CD8-positive, alpha-beta memory T cell (primary cell): ENCODE measurements around the gene NANOS3. TPM values are rescaled to one million over a fixed set of nuclear protein-coding genes. Genes with fewer than 3 reads are reported as not detected.

Experiments
- CTCF ChIA-PET: fragments of 350-600 bp; sonication (Branson Sonifier 250); formaldehyde crosslinking; loops from one replicate; lab custom pipeline; 2021; ENCODE audit warnings: antibody characterized with exemption; lab: Charles Lee
- POLR2A ChIA-PET: fragments of 350-600 bp; sonication (Branson Sonifier 250); formaldehyde crosslinking; loops from one replicate; lab custom pipeline; 2021; ENCODE audit warnings: antibody characterized with exemption; lab: Charles Lee
- DNase-seq, 5 donors: peaks; one replicate each; pipeline versions ENCODE4 v3.0.0 to v3.0.0-alpha.2; 2020 to 2022; ENCODE audit warnings: mixed read lengths in 1 of 5
- H3K27ac ChIP-seq: one replicate; pipeline ENCODE4 v1.7.0; 2013; ENCODE audit warnings: low read depth, mild to moderate bottlenecking, low read length, moderate library complexity
- H3K27me3 ChIP-seq: 2 replicates; pipeline ENCODE4 v1.7.0; 2013; ENCODE audit warnings: low read length, mild to moderate bottlenecking; ENCODE audit not compliant: insufficient read depth, poor library complexity, severe bottlenecking
- H3K36me3 ChIP-seq: 2 replicates; pipeline ENCODE4 v1.7.0; 2013; ENCODE audit warnings: mild to moderate bottlenecking, low read length, moderate library complexity; ENCODE audit not compliant: insufficient read depth
- H3K4me1 ChIP-seq: 2 replicates; pipeline ENCODE4 v1.7.0; 2013; ENCODE audit warnings: mild to moderate bottlenecking, low read length, moderate library complexity; ENCODE audit not compliant: insufficient read depth
- H3K4me3 ChIP-seq: 2 replicates; pipeline ENCODE4 v1.7.0; 2013; ENCODE audit warnings: mild to moderate bottlenecking, low read length
- H3K9me3 ChIP-seq: 2 replicates; pipeline ENCODE4 v1.7.0; 2013; ENCODE audit warnings: mild to moderate bottlenecking, low read length
- H3K27ac Mint-ChIP-seq, 8 donors: one replicate each; pipeline ENCODE4 v1.8.0; 2020 to 2021; ENCODE audit warnings: mixed read lengths in 8 of 8, mild to moderate bottlenecking in 6 of 8, inconsistent platforms in 3 of 8, moderate library complexity in 3 of 8
- H3K27me3 Mint-ChIP-seq, 2 donors: one replicate each; pipeline ENCODE4 v1.8.0; 2020 to 2021; ENCODE audit warnings: mixed read lengths in 2 of 2, mild to moderate bottlenecking in 1 of 2, moderate library complexity in 1 of 2
- H3K36me3 Mint-ChIP-seq, 3 donors: one replicate each; pipeline ENCODE4 v1.8.0; 2020 to 2021; ENCODE audit warnings: mixed read lengths in 3 of 3, inconsistent platforms in 1 of 3, mild to moderate bottlenecking in 1 of 3
- H3K4me1 Mint-ChIP-seq, 3 donors: one replicate each; pipeline ENCODE4 v1.8.0; 2020 to 2021; ENCODE audit warnings: mixed read lengths in 3 of 3, inconsistent platforms in 1 of 3, mild to moderate bottlenecking in 1 of 3
- H3K4me3 Mint-ChIP-seq, 7 donors: one replicate each; pipeline ENCODE4 v1.8.0; 2020 to 2021; ENCODE audit warnings: mixed read lengths in 7 of 7, mild to moderate bottlenecking in 6 of 7, moderate library complexity in 4 of 7, inconsistent platforms in 2 of 7
- H3K9me3 Mint-ChIP-seq, 5 donors: one replicate each; pipeline ENCODE4 v1.8.0; 2020 to 2022; ENCODE audit warnings: mixed read lengths in 5 of 5, mild to moderate bottlenecking in 3 of 5, moderate library complexity in 2 of 5, inconsistent platforms in 1 of 5
- polyA plus RNA-seq: library from polyadenylated mRNA; unstranded; fragments of 300-500 nt; fragmentation: Illumina TruSeq; gene quantifications from one replicate; pipeline ENCODE4 v1.2.3, GENCODE V29; 2021
- total RNA-seq, 2 experiments: library from RNA; stranded (reverse); gene quantifications; one replicate each; pipeline ENCODE4 v1.2.3, GENCODE V29; 2021

NANOS3 gene
- total and polyA plus RNA-seq, 3 experiments from 2014 or later: 0.90 to 1.5 TPM; not detected in 1

DNA sequence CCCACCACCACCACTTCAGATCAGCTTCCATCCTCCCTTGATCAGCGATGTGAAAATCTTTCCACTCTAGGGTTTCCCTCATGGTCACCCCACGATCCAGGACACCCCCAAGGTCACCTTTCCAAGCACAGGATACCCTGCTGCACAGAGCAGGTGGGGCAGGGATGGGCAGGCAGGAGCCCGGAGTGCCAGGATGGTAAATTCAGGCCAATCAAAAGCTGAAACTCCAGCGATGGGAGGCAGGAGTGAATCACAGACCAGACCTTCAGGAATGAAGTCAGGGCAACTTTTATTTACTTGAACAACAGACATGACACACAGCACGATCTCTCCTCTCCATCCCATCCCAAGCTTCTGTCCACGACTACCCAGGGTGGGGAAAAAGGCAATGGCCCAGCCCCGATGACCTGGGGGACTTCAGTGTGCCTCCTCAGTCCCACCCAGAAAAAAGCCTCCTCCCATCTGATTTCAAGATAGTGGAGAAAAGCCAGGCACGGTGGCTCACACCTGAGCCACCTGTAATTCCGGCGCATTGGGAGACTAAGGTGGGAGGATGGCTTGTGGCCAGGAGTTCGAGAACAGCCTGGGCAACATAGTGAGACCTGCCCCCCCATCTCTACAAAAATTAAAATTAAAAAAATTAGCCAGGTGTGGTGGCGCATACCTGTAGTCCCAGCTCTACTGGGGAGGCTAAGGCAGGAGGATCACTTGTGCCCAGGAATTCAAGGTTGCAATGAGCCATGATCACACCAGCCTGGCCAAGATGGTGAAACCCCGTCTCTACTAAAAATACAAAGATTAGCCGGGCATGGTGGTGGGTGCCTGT lies 42.5 kb upstream of the NANOS3 start:
- Mint-ChIP-seq H3K9me3 (peaks cover 0 to 10% (median 0%) of the 10 kb centered on the region in 5 donors), H3K27me3 (peaks cover 0 to 17% of the 10 kb centered on the region in 2 donors), H3K27ac (peak overlapping the region; percentile 92 to 100 (median 97)), H3K4me1 (peaks cover 40 to 51% (median 40%) of the 10 kb centered on the region in 3 donors), H3K36me3 (peaks cover 0 to 38% (median 0%) of the 10 kb centered on the region in 3 donors), H3K4me3 (peak overlapping the region; percentile 80 to 93 (median 84))
- H3K9me3 ChIP-seq: no peaks in the 10 kb centered on the region
- H3K27ac ChIP-seq: peak overlapping the region; percentile 39
- no peaks in the 10 kb centered on the region for H3K36me3 ChIP-seq
- CTCF ChIA-PET: interaction anchor here (0.9 to 2.6 kb wide), 2 partner anchors 28 to 50 kb away, joined by 3 to 15 read pairs; no protein-coding TSS in a partner anchor
- DNase-seq: peak in 1 of 5 donors; percentile 14
- POLR2A ChIA-PET: interaction anchor here (0.6 to 2.8 kb wide), 2 partner anchors 12 to 28 kb away, joined by 3 to 44 read pairs; no protein-coding TSS in a partner anchor
- H3K4me1 ChIP-seq: peaks cover 53% of the 10 kb centered on the region
- H3K27me3 ChIP-seq: no peaks in the 10 kb centered on the region
- H3K4me3 ChIP-seq: peak overlapping the region; percentile 66

DNA sequence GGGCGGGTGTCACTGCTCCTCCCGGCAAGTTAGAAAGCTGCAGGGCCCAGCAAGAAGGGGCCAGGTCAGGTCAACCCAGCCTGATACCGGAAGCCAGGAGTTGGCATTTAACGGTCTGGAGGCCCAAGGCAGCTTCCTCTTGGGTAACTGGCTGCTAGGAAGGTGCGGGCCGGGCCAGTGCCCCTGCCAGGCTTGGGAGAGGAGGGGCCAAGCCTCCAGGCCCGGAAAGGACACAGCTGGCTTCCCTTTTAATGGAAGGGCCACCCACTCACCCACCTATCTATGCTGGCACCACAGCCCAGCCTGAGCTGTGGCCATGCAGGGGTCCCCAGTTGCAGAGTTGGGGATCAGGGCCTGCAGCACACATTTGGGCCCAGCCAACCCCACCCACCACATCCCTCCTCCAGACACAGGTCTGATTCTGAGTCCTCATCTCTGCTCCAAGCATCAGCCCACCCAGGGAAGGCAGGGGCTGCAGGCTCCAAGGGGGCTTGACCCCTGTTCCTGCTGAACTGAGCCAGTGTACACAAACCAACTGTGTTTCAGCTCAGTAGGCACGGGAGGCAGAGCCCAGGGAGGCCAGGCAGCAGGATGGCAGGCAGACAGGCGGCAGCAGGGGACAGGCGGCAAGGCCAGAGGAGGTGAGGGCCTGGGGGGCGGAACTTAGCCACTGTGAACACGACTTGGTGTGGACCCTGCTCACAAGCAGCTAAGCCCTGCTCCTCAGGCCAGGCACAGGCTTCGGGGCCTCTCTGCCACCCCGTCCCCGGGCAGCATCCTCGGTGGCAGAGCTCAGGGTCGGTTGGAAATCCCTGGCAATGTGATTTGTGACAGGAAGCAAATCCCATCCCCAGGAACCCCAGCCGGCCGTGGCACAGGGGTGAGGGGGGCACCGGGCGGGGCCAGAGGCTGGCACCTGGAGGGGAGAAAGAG lies 40.9 kb upstream of the NANOS3 start:
- peaks cover 50 to 65% (median 53%) of the 10 kb centered on the region in 3 donors for H3K4me1 Mint-ChIP-seq
- peak overlapping the region; percentile 76 for H3K27ac ChIP-seq
- H3K4me3 ChIP-seq: peak overlapping the region; percentile 36
- H3K36me3 ChIP-seq: no peaks in the 10 kb centered on the region
- H3K9me3 ChIP-seq: no peaks in the 10 kb centered on the region
- H3K4me3 Mint-ChIP-seq: peak overlapping the region; percentile 69 to 94 (median 83)
- H3K27me3 Mint-ChIP-seq: peaks cover 0 to 29% of the 10 kb centered on the region in 2 donors
- peak overlapping the region; percentile 98 to 100 (median 100) for H3K27ac Mint-ChIP-seq
- H3K27me3 ChIP-seq: no peaks in the 10 kb centered on the region
- ChIA-PET CTCF (interaction anchor here (1.3 to 7.6 kb wide), 9 partner anchors 9 to 52 kb away, joined by 3 to 53 read pairs (median 8); no protein-coding TSS in a partner anchor), POLR2A (interaction anchor here (0.6 to 2.8 kb wide), 10 partner anchors 9 to 1045 kb away, joined by 3 to 44 read pairs (median 4); partner anchors contain the start of genes C19orf53, JUNB and ZSWIM4)
- peak in 2 of 5 donors; percentile 24 to 32 for DNase-seq
- H3K9me3 Mint-ChIP-seq: peaks cover 0 to 14% (median 0%) of the 10 kb centered on the region in 5 donors
- peaks cover 0 to 40% (median 2%) of the 10 kb centered on the region in 3 donors for H3K36me3 Mint-ChIP-seq
- H3K4me1 ChIP-seq: peaks cover 69% of the 10 kb centered on the region

DNA sequence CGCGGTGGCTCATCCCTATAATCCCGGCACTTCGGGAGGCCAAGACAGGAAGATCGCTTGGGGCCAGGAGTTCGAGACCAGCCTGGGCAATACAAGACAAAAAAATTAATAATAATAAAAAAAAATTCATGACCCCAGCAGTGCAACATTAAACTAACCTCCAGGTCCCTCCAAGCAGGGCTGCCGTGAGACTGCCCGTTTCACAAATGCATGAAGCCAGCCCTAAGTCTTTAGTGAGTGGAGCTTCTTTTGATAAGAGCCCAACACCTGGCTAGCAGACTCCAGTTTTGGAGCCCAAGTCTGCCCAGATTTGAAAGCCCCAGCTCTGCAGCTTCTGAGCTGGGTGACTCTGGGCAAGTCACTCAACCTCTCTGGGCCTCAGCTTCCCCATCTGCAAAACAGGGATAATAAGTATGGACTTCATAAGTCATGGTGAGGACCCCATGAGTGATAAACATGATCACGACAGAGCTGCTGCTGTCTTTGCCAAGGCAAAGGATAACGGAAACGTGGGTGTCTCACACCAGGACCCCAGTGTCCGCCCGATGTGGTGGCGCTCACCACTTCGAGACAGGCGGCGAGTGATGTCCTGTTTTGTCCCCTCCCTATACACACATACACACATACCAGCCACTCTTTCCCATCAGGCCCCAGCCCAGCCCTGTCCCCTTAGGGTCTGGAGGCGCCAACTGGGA lies 38.4 kb upstream of the NANOS3 start:
- peak overlapping the region; percentile 86 for H3K4me3 ChIP-seq
- Mint-ChIP-seq H3K4me3 (peak overlapping the region; percentile 92 to 98 (median 94)), H3K9me3 (peaks cover 0 to 8% (median 0%) of the 10 kb centered on the region in 5 donors), H3K4me1 (peaks cover 53 to 76% (median 55%) of the 10 kb centered on the region in 3 donors), H3K36me3 (peaks cover 0 to 52% (median 2%) of the 10 kb centered on the region in 3 donors), H3K27me3 (peaks cover 0 to 38% of the 10 kb centered on the region in 2 donors), H3K27ac (peak overlapping the region; percentile 97 to 100 (median 100))
- peaks cover 81% of the 10 kb centered on the region for H3K4me1 ChIP-seq
- no peaks in the 10 kb centered on the region for H3K27me3 ChIP-seq
- H3K27ac ChIP-seq: peak overlapping the region; percentile 99
- H3K9me3 ChIP-seq: no peaks in the 10 kb centered on the region
- ChIA-PET POLR2A (interaction anchor here (0.5 to 2.0 kb wide), 5 partner anchors 8 to 51 kb away, joined by 3 to 6 read pairs (median 4); partner anchors contain the start of gene ZSWIM4), CTCF (interaction anchor here (1.0 to 7.6 kb wide), 4 partner anchors 18 to 50 kb away, joined by 3 to 53 read pairs (median 17); partner anchors contain the start of gene ZSWIM4)
- H3K36me3 ChIP-seq: no peaks in the 10 kb centered on the region
- peak in 1 of 5 donors; percentile 48 for DNase-seq

DNA sequence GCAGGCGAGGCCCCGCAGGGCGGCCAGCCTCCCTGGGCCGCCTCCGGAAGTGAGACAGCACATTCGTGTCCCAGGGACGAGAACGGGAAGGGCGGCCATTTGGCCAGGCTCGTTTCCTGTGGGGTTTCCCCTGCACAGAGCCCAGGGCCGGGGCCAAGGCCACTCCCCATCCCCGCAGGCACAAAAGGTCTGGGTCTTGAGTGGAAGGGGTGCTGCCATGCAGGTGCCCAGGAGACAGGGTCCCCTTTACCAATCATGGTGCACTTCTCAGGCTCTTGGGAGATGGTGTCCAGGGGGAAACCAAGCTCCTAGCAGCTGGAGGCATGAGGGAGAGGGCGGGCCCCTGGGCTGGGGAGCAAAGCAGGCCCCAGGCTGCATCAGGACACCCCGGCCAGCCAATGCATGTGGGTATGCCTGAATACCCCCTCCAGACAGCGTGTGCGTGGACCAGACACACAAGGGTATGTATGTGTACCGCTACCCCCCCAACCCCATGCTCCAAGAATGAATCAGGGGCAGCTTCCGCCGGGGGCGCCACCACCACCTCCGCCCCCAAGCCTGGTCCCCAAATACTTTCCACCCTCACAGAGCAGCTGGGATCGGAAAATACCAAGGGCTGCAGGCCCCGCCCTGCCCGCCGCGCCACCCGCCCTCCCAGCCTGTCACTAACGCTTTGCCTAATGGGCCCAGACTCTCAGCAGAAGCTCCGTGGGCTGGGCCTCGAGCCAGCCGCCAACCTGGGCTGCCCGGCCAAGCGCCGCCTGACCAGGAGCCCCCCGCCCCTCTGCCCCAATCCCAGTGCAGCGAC lies 37.6 kb upstream of the NANOS3 start:
- peaks cover 47 to 76% (median 51%) of the 10 kb centered on the region in 3 donors for H3K4me1 Mint-ChIP-seq
- peak; percentile 73 to 95 (median 80) for DNase-seq
- peaks cover 0 to 38% of the 10 kb centered on the region in 2 donors for H3K27me3 Mint-ChIP-seq
- H3K27ac Mint-ChIP-seq: peak overlapping the region; percentile 97 to 100 (median 100)
- H3K4me3 ChIP-seq: peak overlapping the region; percentile 86
- CTCF ChIA-PET: interaction anchor here (1.0 to 7.6 kb wide), 4 partner anchors 19 to 51 kb away, joined by 3 to 53 read pairs (median 17); partner anchors contain the start of gene ZSWIM4
- peaks cover 0 to 8% (median 0%) of the 10 kb centered on the region in 5 donors for H3K9me3 Mint-ChIP-seq
- H3K9me3 ChIP-seq: no peaks in the 10 kb centered on the region
- H3K36me3 Mint-ChIP-seq: peaks cover 0 to 46% (median 2%) of the 10 kb centered on the region in 3 donors
- H3K4me1 ChIP-seq: peaks cover 82% of the 10 kb centered on the region
- peak overlapping the region; percentile 92 to 98 (median 94) for H3K4me3 Mint-ChIP-seq
- H3K36me3 ChIP-seq: no peaks in the 10 kb centered on the region
- no peaks in the 10 kb centered on the region for H3K27me3 ChIP-seq
- peak overlapping the region; percentile 99 for H3K27ac ChIP-seq
- POLR2A ChIA-PET: interaction anchor here (0.6 to 3.0 kb wide), 7 partner anchors 9 to 107 kb away, joined by 3 to 15 read pairs (median 5); partner anchors contain the start of gene ZSWIM4

DNA sequence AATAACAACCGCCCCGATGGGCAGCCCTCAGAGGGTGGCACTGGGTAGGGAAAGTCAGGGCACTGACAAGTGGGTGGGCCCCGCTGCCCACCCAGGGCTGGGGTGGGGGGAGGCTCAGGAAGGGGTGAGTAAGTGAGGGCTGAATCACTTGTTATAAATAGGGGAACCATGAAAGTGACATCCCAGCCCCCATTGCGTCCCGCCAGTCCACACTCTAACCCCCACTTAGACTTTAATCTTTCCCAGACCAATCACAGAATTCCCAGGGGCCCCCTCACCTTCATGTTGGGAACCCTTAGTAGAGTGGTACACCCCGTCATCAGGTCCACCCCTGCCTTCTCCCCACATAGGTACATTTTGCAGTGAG lies 37.0 kb upstream of the NANOS3 start:
- ChIA-PET POLR2A (interaction anchor here (0.6 to 3.0 kb wide), 5 partner anchors 11 to 107 kb away, joined by 3 to 15 read pairs (median 6); partner anchors contain the start of gene ZSWIM4), CTCF (interaction anchor here (0.6 to 7.6 kb wide), 3 partner anchors 22 to 1474 kb away, joined by 5 to 53 read pairs (median 31); no protein-coding TSS in a partner anchor)
- Histone ChIP-seq H3K36me3 (no peaks in the 10 kb centered on the region), H3K9me3 (no peaks in the 10 kb centered on the region), H3K27ac (peak overlapping the region; percentile 99), H3K27me3 (no peaks in the 10 kb centered on the region), H3K4me1 (peaks cover 84% of the 10 kb centered on the region), H3K4me3 (peak overlapping the region; percentile 86)
- Mint-ChIP-seq H3K4me3 (peak overlapping the region; percentile 92 to 98 (median 94)), H3K27ac (peak overlapping the region; percentile 97 to 100 (median 100)), H3K9me3 (peaks cover 0 to 8% (median 0%) of the 10 kb centered on the region in 5 donors), H3K36me3 (peaks cover 0 to 44% (median 2%) of the 10 kb centered on the region in 3 donors), H3K27me3 (peaks cover 0 to 36% of the 10 kb centered on the region in 2 donors), H3K4me1 (peaks cover 50 to 79% (median 51%) of the 10 kb centered on the region in 3 donors)
- no peak for DNase-seq
